ENCODE data around the gene FNIP2.
"Not testable (repeated sequence)": the region's sequence is repeated elsewhere in the genome, so short reads cannot be mapped to it uniquely, and the experiment has no call there.

The FNIP2 gene

GRCh38 chr4:158875026-158875425 lies 106.2 kb downstream of the FNIP2 start:
- in situ Hi-C loops (cut with HindIII; ENCODE audit: low pct_ligation_motif_present, low pct_unique_long_range_greater_than_20kb, low sequenced_read_pairs): no loop called here
- no peak for DNase-seq

- DNase-seq: no peak
- in situ Hi-C loops (cut with HindIII; ENCODE audit: low pct_ligation_motif_present, low pct_unique_long_range_greater_than_20kb, low sequenced_read_pairs): no loop called here
Observed at GRCh38 chr4:158875455-158875854, 106.6 kb downstream of the FNIP2 start.

GRCh38 chr4:158877069-158877468 lies 108.2 kb downstream of the FNIP2 start:
- no peak for DNase-seq
- in situ Hi-C loops (cut with HindIII; ENCODE audit: low pct_ligation_motif_present, low pct_unique_long_range_greater_than_20kb, low sequenced_read_pairs): no loop called here

- DNase-seq; in situ Hi-C loops (cut with HindIII; ENCODE audit: low pct_ligation_motif_present, low pct_unique_long_range_greater_than_20kb, low sequenced_read_pairs): not testable (repeated sequence)
Observed at GRCh38 chr4:158882142-158882541, 113.3 kb downstream of the FNIP2 start.

- DNase-seq: no peak
- in situ Hi-C loops (cut with HindIII; ENCODE audit: low pct_ligation_motif_present, low pct_unique_long_range_greater_than_20kb, low sequenced_read_pairs): no loop called here
Observed at GRCh38 chr4:158884280-158884679, 115.5 kb downstream of the FNIP2 start.

- no peak for DNase-seq
- in situ Hi-C loops (cut with HindIII; ENCODE audit: low pct_ligation_motif_present, low pct_unique_long_range_greater_than_20kb, low sequenced_read_pairs): no loop called here
Observed at GRCh38 chr4:158885564-158885963, 116.7 kb downstream of the FNIP2 start.

- in situ Hi-C loops (cut with HindIII; ENCODE audit: low pct_ligation_motif_present, low pct_unique_long_range_greater_than_20kb, low sequenced_read_pairs): no loop called here
Observed at GRCh38 chr4:158890294-158890693, 121.5 kb downstream of the FNIP2 start.

GRCh38 chr4:158891256-158891655 lies 122.4 kb downstream of the FNIP2 start:
- no peak for DNase-seq
- in situ Hi-C loops (cut with HindIII; ENCODE audit: low pct_ligation_motif_present, low pct_unique_long_range_greater_than_20kb, low sequenced_read_pairs): no loop called here

More at GRCh38 chr4:158890294-158890693, 121.5 kb downstream of the FNIP2 start:
- no peak for DNase-seq

- no peak for DNase-seq
- in situ Hi-C loops (cut with HindIII; ENCODE audit: low pct_ligation_motif_present, low pct_unique_long_range_greater_than_20kb, low sequenced_read_pairs): no loop called here
Observed at GRCh38 chr4:158894826-158895225, 126.0 kb downstream of the FNIP2 start.

- in situ Hi-C loops (cut with HindIII; ENCODE audit: low pct_ligation_motif_present, low pct_unique_long_range_greater_than_20kb, low sequenced_read_pairs): no loop called here
- peak; percentile 10 for DNase-seq
Observed at GRCh38 chr4:158895797-158896576, 127.2 kb downstream of the FNIP2 start.

GRCh38 chr4:158896577-158897238 lies 127.9 kb downstream of the FNIP2 start:
- DNase-seq; in situ Hi-C loops (cut with HindIII; ENCODE audit: low pct_ligation_motif_present, low pct_unique_long_range_greater_than_20kb, low sequenced_read_pairs): not testable (repeated sequence)

- in situ Hi-C loops (cut with HindIII; ENCODE audit: low pct_ligation_motif_present, low pct_unique_long_range_greater_than_20kb, low sequenced_read_pairs); DNase-seq: not testable (repeated sequence)
Observed at GRCh38 chr4:158900408-158900807, 131.6 kb downstream of the FNIP2 start.

- in situ Hi-C loops (cut with HindIII; ENCODE audit: low pct_ligation_motif_present, low pct_unique_long_range_greater_than_20kb, low sequenced_read_pairs); DNase-seq: not testable (repeated sequence)
Observed at GRCh38 chr4:158902280-158903078, 133.7 kb downstream of the FNIP2 start.

- DNase-seq: no peak
- in situ Hi-C loops (cut with HindIII; ENCODE audit: low pct_ligation_motif_present, low pct_unique_long_range_greater_than_20kb, low sequenced_read_pairs): no loop called here
Observed at GRCh38 chr4:158903079-158903456, 134.2 kb downstream of the FNIP2 start.

- in situ Hi-C loops (cut with HindIII; ENCODE audit: low pct_ligation_motif_present, low pct_unique_long_range_greater_than_20kb, low sequenced_read_pairs): no loop called here
- DNase-seq: no peak
Observed at GRCh38 chr4:158903472-158904043, 134.7 kb downstream of the FNIP2 start.

GRCh38 chr4:158904815-158905214 lies 136.0 kb downstream of the FNIP2 start:
- in situ Hi-C loops (cut with HindIII; ENCODE audit: low pct_ligation_motif_present, low pct_unique_long_range_greater_than_20kb, low sequenced_read_pairs): no loop called here
- no peak for DNase-seq

GRCh38 chr4:158906073-158906472 lies 137.2 kb downstream of the FNIP2 start:
- in situ Hi-C loops (cut with HindIII; ENCODE audit: low pct_ligation_motif_present, low pct_unique_long_range_greater_than_20kb, low sequenced_read_pairs): no loop called here
- no peak for DNase-seq

GRCh38 chr4:158912390-158912789 lies 143.6 kb downstream of the FNIP2 start:
- in situ Hi-C loops (cut with HindIII; ENCODE audit: low pct_ligation_motif_present, low pct_unique_long_range_greater_than_20kb, low sequenced_read_pairs): no loop called here
- no peak for DNase-seq

GRCh38 chr4:158912806-158913205 lies 144.0 kb downstream of the FNIP2 start:
- in situ Hi-C loops (cut with HindIII; ENCODE audit: low pct_ligation_motif_present, low pct_unique_long_range_greater_than_20kb, low sequenced_read_pairs): no loop called here
- DNase-seq: no peak

Measured in ACHN (cell line).